ENCODE data around the gene MACO1. TPM values are rescaled to one million over a fixed set of nuclear protein-coding genes. Genes with fewer than 3 reads are reported as not detected.

MACO1 gene
- total RNA-seq, 1 experiment from 2014 or later, result 9.8 TPM

DNA sequence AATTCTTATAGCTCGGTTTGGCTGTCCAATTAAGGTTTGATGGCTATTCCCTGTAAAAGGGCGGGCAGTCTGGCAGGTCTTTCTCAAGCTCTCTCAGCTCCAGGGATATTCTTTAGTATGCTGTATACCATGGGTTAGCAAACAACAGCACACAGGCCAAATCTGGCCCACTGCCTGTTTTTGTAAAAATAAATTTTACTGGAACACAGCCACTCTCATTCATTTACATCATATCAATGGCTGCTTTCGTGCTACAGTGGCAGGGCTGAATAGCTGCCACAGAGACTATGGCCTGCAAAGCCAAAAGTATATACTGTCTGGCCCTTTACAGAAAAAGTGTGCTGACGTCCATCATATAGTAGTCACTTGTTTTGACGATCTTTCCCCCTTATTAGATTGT is 32.0 kb downstream of the MACO1 start (continued):
- TF ChIP-seq CBX3 (IDR thresholded peaks at IDR 0.05; ENCODE audit: low read depth) (no peak), JUND (IDR thresholded peaks at IDR 0.05) (no peak), FOSL1 (IDR thresholded peaks at IDR 0.05; ENCODE audit: low read depth) (no peak)
- TF ChIP-seq, protein P1, sequence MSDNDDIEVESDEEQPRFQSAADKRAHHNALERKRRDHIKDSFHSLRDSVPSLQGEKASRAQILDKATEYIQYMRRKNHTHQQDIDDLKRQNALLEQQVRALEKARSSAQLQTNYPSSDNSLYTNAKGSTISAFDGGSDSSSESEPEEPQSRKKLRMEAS (IDR thresholded peaks at IDR 0.05), result no peak

DNA sequence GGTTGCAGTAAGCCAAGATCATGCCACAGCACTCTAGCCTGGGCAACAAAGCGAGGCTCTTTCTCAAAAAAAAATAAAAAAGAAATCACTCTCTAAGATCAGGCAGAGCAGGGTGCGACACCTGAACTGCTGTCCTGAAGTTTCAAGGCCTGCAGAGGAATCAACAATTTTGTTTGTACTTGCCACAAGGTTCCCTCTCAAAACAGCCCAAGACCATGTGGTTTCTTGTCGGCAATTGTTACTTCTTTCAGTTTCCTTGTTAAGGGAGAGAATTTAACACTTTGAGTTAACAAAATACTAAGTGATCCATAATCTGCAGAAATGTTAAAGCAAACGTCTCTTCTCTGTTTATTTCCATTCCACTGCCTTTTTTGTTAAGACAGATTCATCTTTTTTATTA is 36.5 kb downstream of the MACO1 start:
- no peaks in the 10 kb centered on the region for H3K9me2 ChIP-seq (ENCODE audit: insufficient read depth)
- no peak overlapping the region for H3K4me2 ChIP-seq (ENCODE audit: low read length)
- H3K27me3 ChIP-seq (ENCODE audit: insufficient read depth, low read length), result no peaks in the 10 kb centered on the region
- ChIA-PET RAD21 (ENCODE audit: low non-redundant PET in 1 of 2, low total read pairs in 2 of 2, uncharacterized antibody in 2 of 2, unreplicated experiment in 2 of 2) (no interaction called here), CTCF (interaction anchor here (1.2 kb wide), 1 partner anchor 9 kb away, joined by 4 read pairs; no protein-coding TSS in a partner anchor), POLR2A (no interaction called here)
- DNase-seq (ENCODE audit: low read depth, low spot score) (no peak), ATAC-seq (no peak)
- no peaks in the 10 kb centered on the region for H3K36me3 ChIP-seq (ENCODE audit: control insufficient read depth in 1 of 2, insufficient read depth in 2 of 2, low read length in 2 of 2)
- no peak overlapping the region for H3K9ac ChIP-seq (ENCODE audit: low read length)
- H3K79me2 ChIP-seq (ENCODE audit: insufficient read depth, low read length), result no peaks in the 10 kb centered on the region
- no TSS peak for BruUV-seq (replicated peaks)
- H3K4me3 ChIP-seq (replicated peaks in 1 of 2; ENCODE audit: low read depth in 1 of 2, low read length in 2 of 2), result no peak overlapping the region
- TF ChIP-seq, protein P1 (IDR thresholded peaks at IDR 0.05), result no peak
- TF ChIP-seq FOSL1 (IDR thresholded peaks at IDR 0.05; ENCODE audit: low read depth) (no peak), SRF (IDR thresholded peaks at IDR 0.05; ENCODE audit: low read depth) (no peak), ELF1 (IDR thresholded peaks at IDR 0.05; ENCODE audit: borderline replicate concordance, low read depth) (no peak), JUND (IDR thresholded peaks at IDR 0.05) (no peak), EZH2phosphoT487 (IDR thresholded peaks at IDR 0.05; ENCODE audit: borderline replicate concordance) (no peak)
- TF ChIP-seq, protein P2, sequence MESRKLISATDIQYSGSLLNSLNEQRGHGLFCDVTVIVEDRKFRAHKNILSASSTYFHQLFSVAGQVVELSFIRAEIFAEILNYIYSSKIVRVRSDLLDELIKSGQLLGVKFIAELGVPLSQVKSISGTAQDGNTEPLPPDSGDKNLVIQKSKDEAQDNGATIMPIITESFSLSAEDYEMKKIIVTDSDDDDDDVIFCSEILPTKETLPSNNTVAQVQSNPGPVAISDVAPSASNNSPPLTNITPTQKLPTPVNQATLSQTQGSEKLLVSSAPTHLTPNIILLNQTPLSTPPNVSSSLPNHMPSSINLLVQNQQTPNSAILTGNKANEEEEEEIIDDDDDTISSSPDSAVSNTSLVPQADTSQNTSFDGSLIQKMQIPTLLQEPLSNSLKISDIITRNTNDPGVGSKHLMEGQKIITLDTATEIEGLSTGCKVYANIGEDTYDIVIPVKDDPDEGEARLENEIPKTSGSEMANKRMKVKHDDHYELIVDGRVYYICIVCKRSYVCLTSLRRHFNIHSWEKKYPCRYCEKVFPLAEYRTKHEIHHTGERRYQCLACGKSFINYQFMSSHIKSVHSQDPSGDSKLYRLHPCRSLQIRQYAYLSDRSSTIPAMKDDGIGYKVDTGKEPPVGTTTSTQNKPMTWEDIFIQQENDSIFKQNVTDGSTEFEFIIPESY (IDR thresholded peaks at IDR 0.05; ENCODE audit: extremely low read depth, insufficient replicate concordance, low read length), result no peak
- H3K4me1 ChIP-seq (ENCODE audit: control insufficient read depth in 1 of 2, insufficient read depth in 2 of 2, low read length in 2 of 2), result no peaks in the 10 kb centered on the region
- no peaks in the 10 kb centered on the region for H4K20me1 ChIP-seq (ENCODE audit: insufficient read depth)
- H3K27ac ChIP-seq (ENCODE audit: low read depth, low read length), result no peak overlapping the region
- H3K9me3 ChIP-seq (ENCODE audit: control insufficient read depth in 1 of 2, insufficient read depth in 1 of 2, low read depth in 1 of 2, low read length in 2 of 2), result no peaks in the 10 kb centered on the region
- intact Hi-C loops (cut with micrococcal nuclease), result no loop called here
- H2AFZ ChIP-seq (ENCODE audit: low read depth, low read length, poor library complexity, severe bottlenecking), result no peak overlapping the region
